Measurements from ENCODE around the gene PDE4B.

DNA sequence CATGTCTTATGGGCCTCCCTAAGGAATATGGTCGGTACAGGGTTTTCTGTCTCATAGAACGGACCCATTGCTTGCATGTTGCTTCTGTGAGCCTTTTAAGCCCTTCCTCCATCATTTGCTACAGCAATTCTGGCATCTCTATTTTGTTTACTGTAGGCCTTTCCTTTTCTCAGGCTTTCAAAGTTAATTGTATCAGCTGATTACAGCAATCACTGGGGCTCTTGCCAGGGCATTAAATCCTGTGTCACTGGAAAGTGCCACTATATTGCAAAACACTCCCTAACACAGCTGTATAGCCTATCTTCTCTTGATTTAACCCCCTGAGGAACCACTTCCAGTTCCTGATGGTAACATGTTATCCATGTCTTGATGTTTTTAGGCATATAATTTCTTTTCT, 156.5 kb downstream of the PDE4B start:
- TF ChIP-seq, protein P1, sequence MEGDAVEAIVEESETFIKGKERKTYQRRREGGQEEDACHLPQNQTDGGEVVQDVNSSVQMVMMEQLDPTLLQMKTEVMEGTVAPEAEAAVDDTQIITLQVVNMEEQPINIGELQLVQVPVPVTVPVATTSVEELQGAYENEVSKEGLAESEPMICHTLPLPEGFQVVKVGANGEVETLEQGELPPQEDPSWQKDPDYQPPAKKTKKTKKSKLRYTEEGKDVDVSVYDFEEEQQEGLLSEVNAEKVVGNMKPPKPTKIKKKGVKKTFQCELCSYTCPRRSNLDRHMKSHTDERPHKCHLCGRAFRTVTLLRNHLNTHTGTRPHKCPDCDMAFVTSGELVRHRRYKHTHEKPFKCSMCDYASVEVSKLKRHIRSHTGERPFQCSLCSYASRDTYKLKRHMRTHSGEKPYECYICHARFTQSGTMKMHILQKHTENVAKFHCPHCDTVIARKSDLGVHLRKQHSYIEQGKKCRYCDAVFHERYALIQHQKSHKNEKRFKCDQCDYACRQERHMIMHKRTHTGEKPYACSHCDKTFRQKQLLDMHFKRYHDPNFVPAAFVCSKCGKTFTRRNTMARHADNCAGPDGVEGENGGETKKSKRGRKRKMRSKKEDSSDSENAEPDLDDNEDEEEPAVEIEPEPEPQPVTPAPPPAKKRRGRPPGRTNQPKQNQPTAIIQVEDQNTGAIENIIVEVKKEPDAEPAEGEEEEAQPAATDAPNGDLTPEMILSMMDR (conservative IDR thresholded peaks at IDR 0.05; ENCODE audit: low read length): no peak; the same call in 1 of the 2 replicates
- no peak for TF ChIP-seq EZH2phosphoT487 (IDR thresholded peaks at IDR 0.05; ENCODE audit: borderline replicate concordance)

Measured in Loucy (cell line).